ENCODE results near the gene FXR2. TPM values are rescaled to one million over a fixed set of nuclear protein-coding genes. Genes with fewer than 3 reads are reported as not detected.

FXR2 gene
- total RNA-seq, 4 donors from 2014 or later: 11.7 to 25.4 (median 22.4) TPM

DNA sequence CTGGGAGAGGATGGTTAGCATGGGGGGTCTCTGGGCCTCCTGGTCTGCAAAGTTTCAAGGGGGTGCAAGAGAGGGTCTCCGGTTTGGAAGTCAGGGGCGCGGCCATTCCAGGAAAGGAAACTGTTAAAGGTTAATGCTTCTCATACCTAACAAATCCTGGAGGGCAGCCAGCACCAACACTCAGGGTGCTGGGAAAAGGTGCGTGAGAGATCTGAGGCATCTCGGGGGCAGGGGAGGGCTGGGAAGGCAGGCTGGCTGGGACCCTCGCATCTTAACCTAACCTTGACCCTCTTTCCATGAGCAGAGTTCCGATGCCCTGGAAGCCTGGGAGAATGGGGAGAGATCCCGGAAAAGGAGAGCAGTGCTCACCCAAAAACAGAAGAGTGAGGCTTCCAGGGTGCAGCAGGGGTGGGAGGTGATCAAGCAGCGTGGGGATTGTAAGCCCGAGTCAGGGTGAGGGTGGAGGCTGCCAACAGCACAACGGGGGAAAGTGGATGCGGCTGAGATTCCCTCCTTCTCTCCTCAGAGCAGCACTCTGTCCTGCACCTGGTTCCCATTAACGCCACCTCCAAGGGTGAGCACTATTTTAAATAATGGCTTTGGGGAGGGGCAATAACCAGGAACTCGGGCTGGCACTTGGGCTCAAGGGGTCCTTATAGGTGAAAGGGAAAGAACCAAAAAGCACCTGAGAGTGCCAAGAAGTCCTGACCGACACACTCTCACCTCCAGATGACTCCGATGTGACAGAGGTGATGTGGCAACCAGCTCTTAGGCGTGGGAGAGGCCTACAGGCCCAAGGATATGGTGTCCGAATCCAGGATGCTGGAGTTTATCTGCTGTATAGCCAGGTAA lies 55.2 kb downstream of the FXR2 start:
- in situ Hi-C loops (cut with MboI; ENCODE audit: low pct_ligation_motif_present in 1 of 4, low pct_unique_long_range_greater_than_20kb in 1 of 4, low sequenced_read_pairs in 3 of 4): no loop called here
- H3K4me1 ChIP-seq: peaks cover 46 to 67% (median 63%) of the 10 kb centered on the region in 4 donors
- intact Hi-C loops (cut with DNase I; ENCODE audit: low total_unique reads): loop anchor here (5.0 to 10.0 kb wide), 2 partner anchors 42 to 205 kb away; partner anchors contain the start of genes KCTD11 and TMEM95
- no peaks in the 10 kb centered on the region for H3K27me3 ChIP-seq
- peak; percentile 74 for DNase-seq
- 60% methylated on average over 1 to 18 of the region's 18 CpGs for WGBS, 2 donors (ENCODE audit: low coverage in 1 of 2)
- no peaks in the 10 kb centered on the region for H3K9me3 ChIP-seq
- peak overlapping the region; percentile 93 to 98 (median 98) for H3K27ac ChIP-seq
- H3K36me3 ChIP-seq: peaks cover 0 to 12% (median 0%) of the 10 kb centered on the region in 4 donors
- no peak for TF ChIP-seq POLR2A (IDR thresholded peaks at IDR 0.05)
- no peak for TF ChIP-seq EP300 (IDR thresholded peaks at IDR 0.05; ENCODE audit: low read depth)
- H3K4me3 ChIP-seq: peak overlapping the region; percentile 15 to 98 (median 35)

DNA sequence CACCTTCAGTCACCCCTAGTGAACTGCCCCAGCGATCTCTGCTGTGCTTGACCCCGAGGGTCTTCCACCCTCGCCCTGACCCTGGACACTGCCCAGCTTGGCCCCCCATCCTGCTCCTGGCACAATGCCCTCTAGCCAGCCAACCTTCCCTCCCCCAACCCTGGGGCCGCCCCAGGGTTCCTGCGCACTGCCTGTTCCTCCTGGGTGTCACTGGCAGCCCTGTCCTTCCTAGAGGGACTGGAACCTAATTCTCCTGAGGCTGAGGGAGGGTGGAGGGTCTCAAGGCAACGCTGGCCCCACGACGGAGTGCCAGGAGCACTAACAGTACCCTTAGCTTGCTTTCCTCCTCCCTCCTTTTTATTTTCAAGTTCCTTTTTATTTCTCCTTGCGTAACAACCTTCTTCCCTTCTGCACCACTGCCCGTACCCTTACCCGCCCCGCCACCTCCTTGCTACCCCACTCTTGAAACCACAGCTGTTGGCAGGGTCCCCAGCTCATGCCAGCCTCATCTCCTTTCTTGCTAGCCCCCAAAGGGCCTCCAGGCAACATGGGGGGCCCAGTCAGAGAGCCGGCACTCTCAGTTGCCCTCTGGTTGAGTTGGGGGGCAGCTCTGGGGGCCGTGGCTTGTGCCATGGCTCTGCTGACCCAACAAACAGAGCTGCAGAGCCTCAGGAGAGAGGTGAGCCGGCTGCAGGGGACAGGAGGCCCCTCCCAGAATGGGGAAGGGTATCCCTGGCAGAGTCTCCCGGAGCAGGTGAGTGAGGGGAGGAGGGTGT lies 56.0 kb downstream of the FXR2 start, which contains the start of gene TNFSF13:
Gene TNFSF13 (plus strand): TSS at position 207 of the 776 bp plus-strand sequence. CDS start 290 bp downstream, at position 497.
- H3K9me3 ChIP-seq: no peaks in the 10 kb centered on the region
- peak within 1 kb of the TSS; percentile 15 to 98 (median 35) for H3K4me3 ChIP-seq
- in situ Hi-C loops (cut with MboI; ENCODE audit: low pct_ligation_motif_present in 1 of 4, low pct_unique_long_range_greater_than_20kb in 1 of 4, low sequenced_read_pairs in 3 of 4): no loop called here
- peaks cover 43 to 62% (median 60%) of the 10 kb centered on the region in 4 donors for H3K4me1 ChIP-seq
- no peaks in the 10 kb centered on the region for H3K27me3 ChIP-seq
- peaks cover 0 to 4% (median 0%) of the 10 kb centered on the region in 4 donors for H3K36me3 ChIP-seq
- peak within 1 kb of the TSS; percentile 93 to 98 (median 98) for H3K27ac ChIP-seq
- WGBS, 2 donors (ENCODE audit: low coverage in 1 of 2): 3 to 29% methylated on average over 5 to 16 of the region's 16 CpGs
- peak; percentile 75 for DNase-seq
- intact Hi-C loops (cut with DNase I; ENCODE audit: low total_unique reads): loop anchor here (5.0 to 10.0 kb wide), 2 partner anchors 41 to 204 kb away; partner anchors contain the start of genes KCTD11 and TMEM95
- TF ChIP-seq POLR2A (IDR thresholded peaks at IDR 0.05) (no peak), POLR2AphosphoS5 (IDR thresholded peaks at IDR 0.05) (peak in 1 of 3 donors; percentile 31)

DNA sequence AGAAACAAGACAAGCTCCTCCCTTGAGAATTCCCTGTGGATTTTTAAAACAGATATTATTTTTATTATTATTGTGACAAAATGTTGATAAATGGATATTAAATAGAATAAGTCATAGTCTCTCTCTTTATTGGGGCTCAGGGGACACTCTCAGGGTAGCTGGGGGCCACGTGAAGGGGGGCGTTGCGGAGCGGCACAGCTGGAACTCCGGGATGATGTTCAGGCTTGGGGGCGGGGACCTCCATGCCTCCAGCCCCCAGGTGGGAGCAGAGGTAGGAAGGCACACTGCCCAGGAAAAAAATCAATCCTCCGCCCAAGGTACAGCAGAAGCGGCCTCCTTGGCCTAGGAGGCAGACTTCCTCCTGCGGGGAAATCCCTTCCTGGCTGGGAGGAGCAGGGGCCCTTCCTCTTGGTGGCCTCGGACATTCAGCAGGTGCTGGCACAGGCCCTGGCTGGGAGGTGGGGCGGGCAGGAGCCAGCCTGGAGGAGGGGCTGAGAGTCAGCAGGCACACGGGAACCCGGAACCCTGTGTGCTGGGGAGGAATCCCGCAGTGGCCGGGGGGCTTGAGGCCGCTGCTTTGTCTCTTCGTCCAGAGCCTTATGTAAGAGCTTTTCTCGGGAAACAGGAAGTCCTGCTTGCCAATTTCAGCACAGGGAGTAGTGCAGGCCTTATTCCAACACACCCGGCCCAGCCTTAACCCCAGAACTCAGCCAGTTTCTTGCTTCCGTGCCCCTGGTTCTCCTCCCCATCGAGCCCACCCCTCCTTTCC lies 56.7 kb downstream of the FXR2 start:
- H3K4me3 ChIP-seq: peak overlapping the region; percentile 15 to 98 (median 35)
- H3K4me1 ChIP-seq: peaks cover 37 to 59% (median 54%) of the 10 kb centered on the region in 4 donors
- H3K9me3 ChIP-seq: no peaks in the 10 kb centered on the region
- H3K27me3 ChIP-seq: no peaks in the 10 kb centered on the region
- peak; percentile 94 for DNase-seq
- in situ Hi-C loops (cut with MboI; ENCODE audit: low pct_ligation_motif_present in 1 of 4, low pct_unique_long_range_greater_than_20kb in 1 of 4, low sequenced_read_pairs in 3 of 4) (no loop called here), intact Hi-C loops (cut with DNase I; ENCODE audit: low total_unique reads) (loop anchor here (5.0 to 10.0 kb wide), 2 partner anchors 41 to 203 kb away; partner anchors contain the start of genes KCTD11 and TMEM95)
- peak overlapping the region; percentile 93 to 98 (median 98) for H3K27ac ChIP-seq
- WGBS, 2 donors (ENCODE audit: low coverage in 1 of 2): 13 to 16% methylated on average over 9 to 21 of the region's 21 CpGs
- TF ChIP-seq, protein P1, sequence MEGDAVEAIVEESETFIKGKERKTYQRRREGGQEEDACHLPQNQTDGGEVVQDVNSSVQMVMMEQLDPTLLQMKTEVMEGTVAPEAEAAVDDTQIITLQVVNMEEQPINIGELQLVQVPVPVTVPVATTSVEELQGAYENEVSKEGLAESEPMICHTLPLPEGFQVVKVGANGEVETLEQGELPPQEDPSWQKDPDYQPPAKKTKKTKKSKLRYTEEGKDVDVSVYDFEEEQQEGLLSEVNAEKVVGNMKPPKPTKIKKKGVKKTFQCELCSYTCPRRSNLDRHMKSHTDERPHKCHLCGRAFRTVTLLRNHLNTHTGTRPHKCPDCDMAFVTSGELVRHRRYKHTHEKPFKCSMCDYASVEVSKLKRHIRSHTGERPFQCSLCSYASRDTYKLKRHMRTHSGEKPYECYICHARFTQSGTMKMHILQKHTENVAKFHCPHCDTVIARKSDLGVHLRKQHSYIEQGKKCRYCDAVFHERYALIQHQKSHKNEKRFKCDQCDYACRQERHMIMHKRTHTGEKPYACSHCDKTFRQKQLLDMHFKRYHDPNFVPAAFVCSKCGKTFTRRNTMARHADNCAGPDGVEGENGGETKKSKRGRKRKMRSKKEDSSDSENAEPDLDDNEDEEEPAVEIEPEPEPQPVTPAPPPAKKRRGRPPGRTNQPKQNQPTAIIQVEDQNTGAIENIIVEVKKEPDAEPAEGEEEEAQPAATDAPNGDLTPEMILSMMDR (IDR thresholded peaks at IDR 0.05): no peak
- TF ChIP-seq EP300 (IDR thresholded peaks at IDR 0.05; ENCODE audit: low read depth): peak; percentile 14
- TF ChIP-seq POLR2AphosphoS5 (IDR thresholded peaks at IDR 0.05): peak; percentile 72 to 90 (median 90)
- TF ChIP-seq POLR2A (IDR thresholded peaks at IDR 0.05): peak; percentile 94
- no peaks in the 10 kb centered on the region for H3K36me3 ChIP-seq

DNA sequence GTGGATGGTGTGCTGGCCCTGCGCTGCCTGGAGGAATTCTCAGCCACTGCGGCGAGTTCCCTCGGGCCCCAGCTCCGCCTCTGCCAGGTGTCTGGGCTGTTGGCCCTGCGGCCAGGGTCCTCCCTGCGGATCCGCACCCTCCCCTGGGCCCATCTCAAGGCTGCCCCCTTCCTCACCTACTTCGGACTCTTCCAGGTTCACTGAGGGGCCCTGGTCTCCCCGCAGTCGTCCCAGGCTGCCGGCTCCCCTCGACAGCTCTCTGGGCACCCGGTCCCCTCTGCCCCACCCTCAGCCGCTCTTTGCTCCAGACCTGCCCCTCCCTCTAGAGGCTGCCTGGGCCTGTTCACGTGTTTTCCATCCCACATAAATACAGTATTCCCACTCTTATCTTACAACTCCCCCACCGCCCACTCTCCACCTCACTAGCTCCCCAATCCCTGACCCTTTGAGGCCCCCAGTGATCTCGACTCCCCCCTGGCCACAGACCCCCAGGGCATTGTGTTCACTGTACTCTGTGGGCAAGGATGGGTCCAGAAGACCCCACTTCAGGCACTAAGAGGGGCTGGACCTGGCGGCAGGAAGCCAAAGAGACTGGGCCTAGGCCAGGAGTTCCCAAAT lies 57.4 kb downstream of the FXR2 start:
- H3K27me3 ChIP-seq: no peaks in the 10 kb centered on the region
- TF ChIP-seq EP300 (IDR thresholded peaks at IDR 0.05; ENCODE audit: low read depth) (no peak), POLR2A (IDR thresholded peaks at IDR 0.05) (peak; percentile 42), POLR2AphosphoS5 (IDR thresholded peaks at IDR 0.05) (peak in 1 of 3 donors; percentile 76)
- TF ChIP-seq, protein P1 (IDR thresholded peaks at IDR 0.05): no peak
- intact Hi-C loops (cut with DNase I; ENCODE audit: low total_unique reads): loop anchor here (5.0 to 10.0 kb wide), 2 partner anchors 40 to 202 kb away; partner anchors contain the start of genes KCTD11 and TMEM95
- no peaks in the 10 kb centered on the region for H3K36me3 ChIP-seq
- peak; percentile 78 for DNase-seq
- no peaks in the 10 kb centered on the region for H3K9me3 ChIP-seq
- H3K4me1 ChIP-seq: peaks cover 33 to 55% (median 47%) of the 10 kb centered on the region in 4 donors
- in situ Hi-C loops (cut with MboI; ENCODE audit: low pct_ligation_motif_present in 1 of 4, low pct_unique_long_range_greater_than_20kb in 1 of 4, low sequenced_read_pairs in 3 of 4): no loop called here
- peak overlapping the region; percentile 93 to 98 (median 98) for H3K27ac ChIP-seq
- 47% methylated on average over 18 of the region's 19 CpGs; no CpG with 5 or more reads in 1 of the 2 donors for WGBS, 2 donors (ENCODE audit: low coverage in 1 of 2)
- H3K4me3 ChIP-seq: peak overlapping the region in 3 of 4 donors; percentile 11 to 98 (median 36)

Data from transverse colon (tissue), 4 donors.